KMS-11 (cell line): ENCODE results near the gene SLC6A18.

Experiments
- H2AFZ ChIP-seq: fragments of 200-600 bp; sonication (generic); 2 replicates; pipeline ENCODE4 v1.6.1; 2016; ENCODE audit warnings: antibody characterized with exemption, mixed run types, low read depth
- H3K27ac ChIP-seq: fragments of 200-600 bp; sonication (generic); 2 replicates; pipeline ENCODE4 v1.6.1; 2016; ENCODE audit warnings: mild to moderate bottlenecking, mixed run types
- H3K27me3 ChIP-seq: fragments of 200-600 bp; sonication (generic); 2 replicates; pipeline ENCODE4 v1.6.1; 2017; ENCODE audit warnings: mild to moderate bottlenecking, low read depth, mixed run types, moderate library complexity; ENCODE audit not compliant: insufficient read depth
- H3K36me3 ChIP-seq: fragments of 200-600 bp; sonication (generic); 2 replicates; pipeline ENCODE4 v1.6.1; 2017; ENCODE audit warnings: mild to moderate bottlenecking, mixed run types; ENCODE audit not compliant: insufficient read depth
- H3K4me1 ChIP-seq: fragments of 200-600 bp; sonication (generic); 2 replicates; pipeline ENCODE4 v1.6.1; 2016; ENCODE audit warnings: mild to moderate bottlenecking, low read depth, mixed run types; ENCODE audit not compliant: poor library complexity, severe bottlenecking
- H3K4me2 ChIP-seq: fragments of 200-600 bp; sonication (generic); 2 replicates; pipeline ENCODE4 v1.7.0; 2016; ENCODE audit warnings: mild to moderate bottlenecking, mixed run types
- H3K4me3 ChIP-seq: fragments of 200-600 bp; sonication (generic); IDR thresholded peaks from 2 replicates; pipeline ENCODE4 v1.6.1; 2017; ENCODE audit warnings: low read depth, low read length, mixed read lengths; ENCODE audit not compliant: insufficient read depth
- H3K79me2 ChIP-seq: fragments of 200-600 bp; sonication (generic); 2 replicates; pipeline ENCODE4 v1.6.1; 2016; ENCODE audit warnings: low read depth, mixed run types; ENCODE audit not compliant: insufficient read depth
- H3K9ac ChIP-seq: fragments of 200-600 bp; sonication (generic); 2 replicates; pipeline ENCODE4 v1.6.1; 2016; ENCODE audit warnings: mild to moderate bottlenecking, mixed run types
- H4K20me1 ChIP-seq: fragments of 200-600 bp; sonication (generic); 2 replicates; pipeline ENCODE4 v1.6.1; 2016; ENCODE audit warnings: mild to moderate bottlenecking, mixed run types; ENCODE audit not compliant: insufficient read depth
- CTCF ChIP-seq: fragments of 200-600 bp; sonication (generic); conservative IDR thresholded peaks from 2 replicates; pipeline ENCODE4 v1.6.1; 2017; ENCODE audit warnings: low read depth, mild to moderate bottlenecking, antibody characterized with exemption, low read length, moderate library complexity, mixed read lengths

Gene SLC6A18

GRCh38 chr5:1294206-1294834 lies 69.1 kb downstream of the SLC6A18 start:
- Histone ChIP-seq H3K27ac (no peak overlapping the region), H4K20me1 (no peaks in the 10 kb centered on the region)

GRCh38 chr5:1294835-1295649 lies 69.9 kb downstream of the SLC6A18 start, which contains the start of gene TERT:
TERT (minus strand) TSS chr5:1295068; CDS start chr5:1294989, 79 bp downstream.
- Histone ChIP-seq H4K20me1 (no peaks in the 10 kb centered on the region), H3K27me3 (no peaks in the 10 kb centered on the region), H3K4me3 (no peak within 1 kb of the TSS), H3K79me2 (no peaks in the 10 kb centered on the region), H3K4me1 (peaks cover 21% of the 10 kb centered on the region), H3K9ac (peak within 1 kb of the TSS; percentile 41; the same call in 1 of the 2 replicates), H2AFZ (peak within 1 kb of the TSS; percentile 26), H3K4me2 (peak within 1 kb of the TSS; percentile 42), H3K36me3 (no peaks in the 10 kb centered on the region), H3K27ac (no peak within 1 kb of the TSS)
- no peak for TF ChIP-seq CTCF

More at GRCh38 chr5:1294206-1294834, 69.1 kb downstream of the SLC6A18 start:
- no peak overlapping the region for H3K4me3 ChIP-seq
- H3K4me1 ChIP-seq: peaks cover 21% of the 10 kb centered on the region
- H3K36me3 ChIP-seq: no peaks in the 10 kb centered on the region
- peak overlapping the region; percentile 42 for H3K4me2 ChIP-seq
- H3K79me2 ChIP-seq: no peaks in the 10 kb centered on the region
- H3K27me3 ChIP-seq: no peaks in the 10 kb centered on the region
- H3K9ac ChIP-seq: peak overlapping the region; percentile 41; the same call in 1 of the 2 replicates
- no peak for TF ChIP-seq CTCF
- peak overlapping the region; percentile 26; the same call in 1 of the 2 replicates for H2AFZ ChIP-seq

DNA sequence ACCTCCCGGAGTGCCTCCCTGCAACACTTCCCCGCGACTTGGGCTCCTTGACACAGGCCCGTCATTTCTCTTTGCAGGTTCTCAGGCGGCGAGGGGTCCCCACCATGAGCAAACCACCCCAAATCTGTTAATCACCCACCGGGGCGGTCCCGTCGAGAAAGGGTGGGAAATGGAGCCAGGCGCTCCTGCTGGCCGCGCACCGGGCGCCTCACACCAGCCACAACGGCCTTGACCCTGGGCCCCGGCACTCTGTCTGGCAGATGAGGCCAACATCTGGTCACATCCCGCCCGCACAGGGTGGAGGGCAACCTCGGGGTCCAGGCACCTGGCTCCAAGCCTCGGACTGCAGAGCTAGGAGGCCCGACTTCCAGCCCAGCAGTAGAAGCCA lies 70.5 kb downstream of the SLC6A18 start:
- Histone ChIP-seq H3K4me2 (peak overlapping the region; percentile 27; the same call in 1 of the 2 replicates), H3K4me3 (no peak overlapping the region)

More for the DNA sequence above, 70.5 kb downstream of the SLC6A18 start:
- no peak for TF ChIP-seq CTCF
- no peaks in the 10 kb centered on the region for H4K20me1 ChIP-seq
- H2AFZ ChIP-seq: peak overlapping the region; percentile 26; the same call in 1 of the 2 replicates
- no peak overlapping the region for H3K27ac ChIP-seq
- H3K36me3 ChIP-seq: no peaks in the 10 kb centered on the region
- no peak overlapping the region for H3K9ac ChIP-seq
- H3K4me1 ChIP-seq: peaks cover 21% of the 10 kb centered on the region
- H3K27me3 ChIP-seq: no peaks in the 10 kb centered on the region
- no peaks in the 10 kb centered on the region for H3K79me2 ChIP-seq
